Ovary (tissue), 3 donors: ENCODE measurements around the gene CRYBA1.

Source experiments
- CTCF ChIP-seq, 3 donors: fragments of 450-650 bp in 2 of 3; fragments of 200-600 bp in 1 of 3; IDR thresholded peaks; one replicate each; pipeline versions ENCODE4 v1.5.1 to v1.8.0; 2016 to 2022; ENCODE audit warnings: antibody characterized with exemption in 3 of 3, mild to moderate bottlenecking in 1 of 3
- EP300 ChIP-seq: sonication (generic); formaldehyde crosslinking; IDR thresholded peaks from one replicate; pipeline ENCODE4 v1.6.1; 2017; ENCODE audit warnings: antibody characterized with exemption
- POLR2A ChIP-seq: fragments of 450-650 bp; IDR thresholded peaks from one replicate; pipeline ENCODE4 v1.6.1; 2017; ENCODE audit warnings: antibody characterized with exemption, mild to moderate bottlenecking, moderate library complexity
- donor health status: DM: no; HTN: no; CAD: no.

- TF ChIP-seq POLR2A (peak; percentile 25), CTCF (IDR thresholded peaks at IDR 0.05) (no peak), EP300 (no peak)
Observed at GRCh38 chr17:29292071-29292991, 45.7 kb downstream of the CRYBA1 start.
